A673 (cell line): ENCODE results near the gene TSTD1. TPM values are rescaled to one million over a fixed set of nuclear protein-coding genes. Genes with fewer than 3 reads are reported as not detected.

Experiments used
- BruUV-seq: library from RNA; stranded (reverse); fragments of 400-500 nt; replicated peaks from 2 replicates; lab custom pipeline; 2021; lab: Mats Ljungman, UMichigan
- CTCF ChIA-PET: fragments of 300-600 bp; sonication (Branson Sonifier 250); formaldehyde crosslinking; loops from one replicate; lab custom pipeline; 2022; ENCODE audit warnings: antibody characterized with exemption; lab: Charles Lee
- POLR2A ChIA-PET: fragments of 300-600 bp; sonication (Branson Sonifier 250); formaldehyde crosslinking; loops from one replicate; lab custom pipeline; 2022; ENCODE audit warnings: antibody characterized with exemption; ENCODE audit not compliant: low non-redundant PET; lab: Charles Lee
- DNase-seq: peaks from one replicate; pipeline ENCODE4 v3.0.0-alpha.2; 2015; ENCODE audit warnings: low spot score
- H3K27ac ChIP-seq: fragments of 200-600 bp; sonication (generic); 2 replicates; pipeline ENCODE4 v1.5.1; 2016; ENCODE audit warnings: mixed run types, low read depth, mild to moderate bottlenecking, mixed read lengths, antibody characterized with exemption, low read length; ENCODE audit not compliant: poor library complexity, severe bottlenecking
- H3K27me3 ChIP-seq: fragments of 200-600 bp; sonication (generic); replicated peaks from 2 replicates; pipeline ENCODE4 v1.6.1; 2017; ENCODE audit warnings: mixed run types, low read depth, mild to moderate bottlenecking, mixed read lengths, antibody characterized with exemption, low read length; ENCODE audit not compliant: insufficient read depth, poor library complexity
- H3K36me3 ChIP-seq: fragments of 200-600 bp; sonication (generic); 2 replicates; pipeline ENCODE4 v1.6.1; 2016; ENCODE audit warnings: mixed run types, mild to moderate bottlenecking, mixed read lengths, antibody characterized with exemption, low read length; ENCODE audit not compliant: insufficient read depth, poor library complexity, severe bottlenecking
- H3K4me1 ChIP-seq: fragments of 200-600 bp; sonication (generic); 2 replicates; pipeline ENCODE4 v1.6.1; 2017; ENCODE audit warnings: mixed run types, mild to moderate bottlenecking, mixed read lengths, antibody characterized with exemption, low read length; ENCODE audit not compliant: insufficient read depth, poor library complexity, severe bottlenecking
- H3K4me3 ChIP-seq: fragments of 200-600 bp; sonication (generic); 2 replicates; pipeline ENCODE4 v1.5.1; 2016; ENCODE audit warnings: low read depth, mixed run types, mild to moderate bottlenecking, mixed read lengths, low read length; ENCODE audit not compliant: poor library complexity, severe bottlenecking
- H3K9me3 ChIP-seq: fragments of 200-600 bp; sonication (generic); 2 replicates; pipeline ENCODE4 v1.6.1; 2016; ENCODE audit warnings: mixed run types, low read depth, mild to moderate bottlenecking, mixed read lengths, antibody characterized with exemption, low read length; ENCODE audit not compliant: poor library complexity, severe bottlenecking
- EZH2 ChIP-seq: fragments of 200-600 bp; sonication (generic); IDR thresholded peaks from 2 replicates; pipeline ENCODE4 v1.6.1; 2017; ENCODE audit warnings: borderline replicate concordance, low read depth, mild to moderate bottlenecking, mixed read lengths, antibody characterized with exemption, low read length; ENCODE audit not compliant: poor library complexity, severe bottlenecking
- intact Hi-C: fragments of 100-400 bp; cut with micrococcal nuclease; formaldehyde crosslinking; loops from one replicate; pipeline ENCODE4 v1.10.0; 2022; ENCODE audit not compliant: unreplicated experiment
- total RNA-seq: library from RNA; stranded (reverse); gene quantifications from 2 replicates; pipeline ENCODE4 v1.2.3, GENCODE V29; 2021
- TF ChIP-seq, protein P1 (sequence below): fragments of 300-800, 200-600 bp; sonication (generic); conservative IDR thresholded peaks from 2 replicates; pipeline ENCODE4 v1.5.1; 2017; ENCODE audit warnings: low read depth, mild to moderate bottlenecking, antibody characterized with exemption, low read length, moderate library complexity, mixed read lengths

TSTD1 gene
- total RNA-seq, 1 experiment from 2014 or later: 1.3 TPM

DNA sequence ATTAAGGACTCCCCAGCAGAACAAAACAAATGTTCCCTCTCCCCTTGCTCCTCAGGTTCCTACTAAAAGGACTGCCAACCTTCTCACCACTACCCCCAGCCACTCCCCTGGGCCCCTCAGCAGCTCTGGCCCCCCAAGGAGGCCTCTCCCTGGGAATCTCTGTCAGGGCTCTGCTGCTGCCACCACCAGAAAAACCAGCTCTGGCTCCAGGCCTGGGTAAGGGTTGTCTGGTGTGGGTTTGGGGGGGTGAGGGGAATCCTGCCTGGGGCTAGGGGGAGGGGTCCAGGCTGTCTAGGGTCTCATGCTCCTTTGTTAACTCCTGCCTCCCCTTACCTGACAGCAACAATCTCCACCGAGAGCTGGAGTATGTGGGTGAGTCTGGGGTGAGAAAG, 45.8 kb upstream of the TSTD1 start:
- POLR2A ChIA-PET: interaction anchor here (0.7 kb wide), 1 partner anchor 39 kb away, joined by 4 read pairs; the partner anchor contains the start of gene USF1
- Histone ChIP-seq H3K9me3 (no peaks in the 10 kb centered on the region), H3K27me3 (no peaks in the 10 kb centered on the region), H3K27ac (no peak overlapping the region), H3K36me3 (no peaks in the 10 kb centered on the region), H3K4me1 (no peaks in the 10 kb centered on the region), H3K4me3 (no peak overlapping the region)
- no peak for DNase-seq
- CTCF ChIA-PET: no interaction called here
- no TSS peak for BruUV-seq
- TF ChIP-seq, protein P1, sequence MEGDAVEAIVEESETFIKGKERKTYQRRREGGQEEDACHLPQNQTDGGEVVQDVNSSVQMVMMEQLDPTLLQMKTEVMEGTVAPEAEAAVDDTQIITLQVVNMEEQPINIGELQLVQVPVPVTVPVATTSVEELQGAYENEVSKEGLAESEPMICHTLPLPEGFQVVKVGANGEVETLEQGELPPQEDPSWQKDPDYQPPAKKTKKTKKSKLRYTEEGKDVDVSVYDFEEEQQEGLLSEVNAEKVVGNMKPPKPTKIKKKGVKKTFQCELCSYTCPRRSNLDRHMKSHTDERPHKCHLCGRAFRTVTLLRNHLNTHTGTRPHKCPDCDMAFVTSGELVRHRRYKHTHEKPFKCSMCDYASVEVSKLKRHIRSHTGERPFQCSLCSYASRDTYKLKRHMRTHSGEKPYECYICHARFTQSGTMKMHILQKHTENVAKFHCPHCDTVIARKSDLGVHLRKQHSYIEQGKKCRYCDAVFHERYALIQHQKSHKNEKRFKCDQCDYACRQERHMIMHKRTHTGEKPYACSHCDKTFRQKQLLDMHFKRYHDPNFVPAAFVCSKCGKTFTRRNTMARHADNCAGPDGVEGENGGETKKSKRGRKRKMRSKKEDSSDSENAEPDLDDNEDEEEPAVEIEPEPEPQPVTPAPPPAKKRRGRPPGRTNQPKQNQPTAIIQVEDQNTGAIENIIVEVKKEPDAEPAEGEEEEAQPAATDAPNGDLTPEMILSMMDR: no peak
- no peak for TF ChIP-seq EZH2
- intact Hi-C loops: no loop called here

DNA sequence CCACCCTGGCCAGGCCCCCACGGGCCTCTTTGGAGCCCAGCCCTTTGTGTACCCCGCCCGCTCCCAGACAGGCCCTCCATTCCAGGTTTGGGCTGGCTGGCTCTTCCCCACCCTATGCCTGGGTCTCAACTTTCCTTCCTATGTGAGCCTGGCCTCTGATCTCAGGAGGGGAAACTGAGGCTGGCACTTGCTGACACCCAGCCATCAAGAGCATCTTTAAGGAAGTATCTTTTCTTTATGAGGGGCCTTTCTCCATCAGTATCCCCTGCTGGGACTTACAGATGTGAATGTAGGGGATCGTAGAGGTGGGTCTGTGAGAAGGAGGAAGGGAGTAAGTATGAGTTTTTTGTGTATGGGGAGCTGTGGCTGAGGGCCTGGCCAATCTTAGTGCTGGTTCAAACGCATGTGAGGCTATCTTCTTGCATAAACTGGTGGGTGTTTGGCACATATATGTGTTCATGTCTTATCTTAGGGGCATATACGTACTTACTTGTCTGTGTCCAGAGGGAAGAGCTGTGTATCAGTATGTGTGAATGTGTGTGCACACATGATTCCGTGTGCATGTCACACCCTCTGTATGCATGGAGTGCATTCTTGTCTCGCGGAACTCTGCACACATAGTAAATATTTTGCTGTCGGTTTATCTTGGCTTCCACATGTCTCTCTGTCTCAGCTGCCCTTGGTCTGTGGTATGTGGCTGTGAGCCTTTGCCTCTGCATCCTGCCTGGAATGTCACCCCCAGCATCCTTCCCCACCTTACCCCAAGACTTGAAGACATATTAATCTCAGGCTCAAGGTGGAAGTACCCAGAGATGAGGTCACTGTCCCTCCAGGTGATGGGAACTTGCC, 45.2 kb upstream of the TSTD1 start:
- no peak overlapping the region for H3K27ac ChIP-seq
- H3K27me3 ChIP-seq: no peaks in the 10 kb centered on the region
- TF ChIP-seq, protein P1: no peak
- TF ChIP-seq EZH2: no peak
- no peak overlapping the region for H3K4me3 ChIP-seq
- BruUV-seq: no TSS peak
- H3K9me3 ChIP-seq: no peaks in the 10 kb centered on the region
- no peak for DNase-seq
- ChIA-PET CTCF (no interaction called here), POLR2A (interaction anchor here (0.7 kb wide), 1 partner anchor 14 kb away, joined by 5 read pairs; no protein-coding TSS in a partner anchor)
- no peaks in the 10 kb centered on the region for H3K36me3 ChIP-seq
- no peaks in the 10 kb centered on the region for H3K4me1 ChIP-seq
- intact Hi-C loops: no loop called here

DNA sequence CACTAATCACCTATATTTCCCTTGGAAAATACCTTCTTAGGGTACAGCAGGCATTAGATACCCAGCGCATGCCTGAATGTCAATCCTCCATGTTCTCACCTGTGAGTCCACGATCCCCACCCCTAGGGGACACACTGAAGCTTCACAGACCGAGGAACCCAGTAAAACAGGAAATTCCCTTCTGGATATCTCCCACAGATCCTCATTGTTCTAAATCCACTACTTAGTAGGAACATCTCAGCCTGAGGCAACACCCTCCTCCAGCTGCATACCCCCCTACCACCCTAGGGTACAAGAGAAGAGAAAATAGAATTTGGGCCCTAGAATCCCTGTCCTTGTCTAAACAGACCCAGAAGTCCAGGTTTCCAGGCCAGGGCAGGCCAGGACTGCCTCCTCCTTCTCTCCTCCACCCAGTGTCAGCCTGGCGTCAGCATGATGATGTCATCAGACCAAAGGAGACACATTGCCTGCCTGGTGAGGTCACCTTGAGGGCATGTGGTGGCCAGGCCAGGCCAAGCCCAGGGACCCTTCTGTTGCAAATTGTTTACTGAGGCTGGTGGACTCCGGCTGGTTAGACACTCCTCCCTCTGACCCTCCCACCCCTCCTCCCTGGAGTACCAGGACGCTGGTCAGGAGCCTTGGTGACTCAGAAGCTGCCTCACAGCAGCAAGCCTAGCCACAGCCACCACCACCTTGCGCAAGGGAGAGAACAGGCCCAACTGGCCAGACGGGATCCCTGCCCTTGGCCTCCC, 44.4 kb upstream of the TSTD1 start:
- Histone ChIP-seq H3K4me3 (no peak overlapping the region), H3K27me3 (no peaks in the 10 kb centered on the region), H3K9me3 (no peaks in the 10 kb centered on the region), H3K36me3 (no peaks in the 10 kb centered on the region), H3K4me1 (no peaks in the 10 kb centered on the region), H3K27ac (no peak overlapping the region)
- TF ChIP-seq EZH2: no peak
- TF ChIP-seq, protein P1: no peak
- no TSS peak for BruUV-seq
- CTCF ChIA-PET: no interaction called here
- intact Hi-C loops: no loop called here
- no peak for DNase-seq
- POLR2A ChIA-PET: no interaction called here
